Measurements from ENCODE around the gene CUL9. TPM values are rescaled to one million over a fixed set of nuclear protein-coding genes. Genes with fewer than 3 reads are reported as not detected.

Gene CUL9
- total and polyA plus RNA-seq, 4 donors, result 19.7 to 45.6 (median 35.5) TPM

- Histone ChIP-seq H3K27me3 (ENCODE audit: control insufficient read depth in 3 of 3, insufficient read depth in 3 of 3, low read length in 2 of 3) (no peaks in the 10 kb centered on the region), H3K4me1 (ENCODE audit: control insufficient read depth in 5 of 5, insufficient read depth in 5 of 5, low read length in 5 of 5) (no peaks in the 10 kb centered on the region), H3K36me3 (ENCODE audit: control insufficient read depth in 4 of 4, insufficient read depth in 4 of 4, low read length in 4 of 4) (peaks cover 12 to 34% (median 26%) of the 10 kb centered on the region in 4 donors), H3K9ac (ENCODE audit: insufficient read depth in 1 of 2, low read length in 2 of 2) (no peak overlapping the region), H3K9me3 (ENCODE audit: control insufficient read depth in 4 of 4, insufficient read depth in 3 of 4, low read length in 3 of 4) (no peaks in the 10 kb centered on the region), H3K27ac (ENCODE audit: low read depth in 1 of 2, low read length in 1 of 2) (no peak overlapping the region), H3K4me3 (no peak overlapping the region)
- DNase-seq (no peak), ATAC-seq (ENCODE audit: insufficient read depth, low FRiP score) (no peak)
- TF ChIP-seq CTCF (IDR thresholded peaks at IDR 0.05; ENCODE audit: control extremely low read depth, extremely low read depth), result no peak
- 95 to 96% methylated on average over 10 of the region's 10 CpGs for WGBS, 2 donors
These were observed 6.4 kb downstream of the CUL9 start for GRCh38 chr6:43188426-43188825.

GRCh38 chr6:43189776-43190304 is 7.8 kb downstream of the CUL9 start:
- H3K4me1 ChIP-seq (ENCODE audit: control insufficient read depth in 5 of 5, insufficient read depth in 5 of 5, low read length in 5 of 5), result no peaks in the 10 kb centered on the region
- no peaks in the 10 kb centered on the region for H3K27me3 ChIP-seq (ENCODE audit: control insufficient read depth in 3 of 3, insufficient read depth in 3 of 3, low read length in 2 of 3)
- no peaks in the 10 kb centered on the region for H3K9me3 ChIP-seq (ENCODE audit: control insufficient read depth in 4 of 4, insufficient read depth in 3 of 4, low read length in 3 of 4)
- no peak overlapping the region for H3K4me3 ChIP-seq
- no peak for DNase-seq
- H3K36me3 ChIP-seq (ENCODE audit: control insufficient read depth in 4 of 4, insufficient read depth in 4 of 4, low read length in 4 of 4), result peaks cover 12 to 34% (median 24%) of the 10 kb centered on the region in 4 donors
- H3K27ac ChIP-seq (ENCODE audit: low read depth in 1 of 2, low read length in 1 of 2), result no peak overlapping the region
- no peak for TF ChIP-seq CTCF (IDR thresholded peaks at IDR 0.05; ENCODE audit: control extremely low read depth, extremely low read depth)
- 85 to 94% methylated on average over 6 of the region's 6 CpGs for WGBS, 2 donors
- H3K9ac ChIP-seq (ENCODE audit: insufficient read depth in 1 of 2, low read length in 2 of 2), result no peak overlapping the region
- ATAC-seq (ENCODE audit: insufficient read depth, low FRiP score), result no peak

- Histone ChIP-seq H3K36me3 (ENCODE audit: control insufficient read depth in 4 of 4, insufficient read depth in 4 of 4, low read length in 4 of 4) (peaks cover 7 to 28% (median 23%) of the 10 kb centered on the region in 4 donors), H3K4me1 (ENCODE audit: control insufficient read depth in 5 of 5, insufficient read depth in 5 of 5, low read length in 5 of 5) (no peaks in the 10 kb centered on the region), H3K4me3 (no peak overlapping the region), H3K27ac (ENCODE audit: low read depth in 1 of 2, low read length in 1 of 2) (no peak overlapping the region), H3K27me3 (ENCODE audit: control insufficient read depth in 3 of 3, insufficient read depth in 3 of 3, low read length in 2 of 3) (no peaks in the 10 kb centered on the region), H3K9ac (ENCODE audit: insufficient read depth in 1 of 2, low read length in 2 of 2) (no peak overlapping the region), H3K9me3 (ENCODE audit: control insufficient read depth in 4 of 4, insufficient read depth in 3 of 4, low read length in 3 of 4) (no peaks in the 10 kb centered on the region)
- DNase-seq (no peak), ATAC-seq (ENCODE audit: insufficient read depth, low FRiP score) (no peak)
- WGBS, 2 donors, result 97 to 98% methylated on average over 9 of the region's 9 CpGs
- no peak for TF ChIP-seq CTCF (IDR thresholded peaks at IDR 0.05; ENCODE audit: control extremely low read depth, extremely low read depth)
These were observed 10.9 kb downstream of the CUL9 start for GRCh38 chr6:43192911-43193310.

- Histone ChIP-seq H3K27me3 (ENCODE audit: control insufficient read depth in 3 of 3, insufficient read depth in 3 of 3, low read length in 2 of 3) (no peaks in the 10 kb centered on the region), H3K9ac (ENCODE audit: insufficient read depth in 1 of 2, low read length in 2 of 2) (no peak overlapping the region), H3K9me3 (ENCODE audit: control insufficient read depth in 4 of 4, insufficient read depth in 3 of 4, low read length in 3 of 4) (no peaks in the 10 kb centered on the region), H3K4me1 (ENCODE audit: control insufficient read depth in 5 of 5, insufficient read depth in 5 of 5, low read length in 5 of 5) (no peaks in the 10 kb centered on the region), H3K27ac (ENCODE audit: low read depth in 1 of 2, low read length in 1 of 2) (no peak overlapping the region), H3K36me3 (ENCODE audit: control insufficient read depth in 4 of 4, insufficient read depth in 4 of 4, low read length in 4 of 4) (peaks cover 7 to 27% (median 20%) of the 10 kb centered on the region in 4 donors), H3K4me3 (no peak overlapping the region)
- 94 to 97% methylated on average over 5 of the region's 5 CpGs for whole genome bisulfite sequencing, 2 donors
- no peak for DNase-seq
- no peak for ATAC-seq (ENCODE audit: insufficient read depth, low FRiP score)
- no peak for TF ChIP-seq CTCF (IDR thresholded peaks at IDR 0.05; ENCODE audit: control extremely low read depth, extremely low read depth)
These were observed 11.9 kb downstream of the CUL9 start for GRCh38 chr6:43193929-43194328.

Measured in lung (tissue), 12 donors.